ENCODE results near the gene LYRM4.
A peak's percentile ranks its signal among the peaks of the same experiment; 100 is the strongest.

The LYRM4 gene

DNA sequence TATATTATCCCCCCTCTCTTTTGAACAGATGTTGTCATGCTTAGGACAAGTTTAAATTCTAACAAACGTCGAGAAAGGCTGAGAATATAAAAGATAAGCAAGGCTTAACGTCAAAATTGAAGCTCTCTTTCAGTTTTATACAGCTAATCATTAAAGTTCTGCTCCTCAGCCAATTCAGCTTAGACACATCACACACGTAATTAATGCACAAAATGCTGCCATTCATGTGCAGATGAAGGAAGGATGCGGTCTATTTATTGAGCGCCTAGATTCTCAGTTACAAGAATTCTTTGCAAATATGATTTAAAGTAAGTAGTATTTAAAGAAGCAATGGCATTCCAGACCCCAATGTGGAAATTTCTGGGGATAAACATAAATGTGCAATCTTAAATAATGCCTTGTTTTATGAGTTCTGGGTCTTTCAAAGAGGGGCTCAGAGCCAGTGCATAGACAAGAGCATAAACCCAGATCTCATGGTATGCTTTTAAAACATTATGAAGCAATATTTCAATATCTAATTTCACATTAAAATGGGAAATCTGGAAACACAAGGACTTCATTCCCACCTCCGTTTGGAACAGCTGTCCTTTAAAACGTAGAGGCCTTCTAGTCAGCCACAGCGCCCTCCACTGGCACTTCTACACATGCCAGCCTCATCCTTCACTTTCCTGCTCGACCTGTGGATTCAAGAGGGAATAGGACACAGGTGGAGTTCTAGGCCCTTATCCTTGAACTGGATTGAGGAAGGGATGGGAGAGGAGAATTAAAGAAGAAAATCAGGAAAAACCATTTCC lies 85.8 kb downstream of the LYRM4 start:
- peak; percentile 26 for DNase-seq (ENCODE audit: low spot score)

DNA sequence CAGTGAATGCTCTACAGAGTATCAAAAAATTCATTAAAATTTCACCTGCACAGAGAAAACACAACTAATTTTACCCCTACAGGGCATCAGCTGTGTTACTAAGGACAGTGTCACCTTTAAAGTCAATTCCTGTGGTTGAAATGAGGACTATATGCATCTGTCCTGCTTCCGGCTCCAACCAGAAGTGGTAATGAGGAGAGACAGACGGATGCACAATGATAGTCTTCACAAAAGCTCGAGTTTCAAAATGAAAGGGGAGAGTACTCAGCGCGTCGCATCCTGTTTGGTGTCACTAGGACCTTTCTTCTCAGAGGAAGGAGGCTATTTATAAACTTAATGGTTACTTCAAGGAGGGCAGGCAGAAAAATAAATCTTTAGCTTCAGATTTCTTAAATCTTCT lies 86.5 kb downstream of the LYRM4 start:
- DNase-seq (ENCODE audit: low spot score) = no peak

DNA sequence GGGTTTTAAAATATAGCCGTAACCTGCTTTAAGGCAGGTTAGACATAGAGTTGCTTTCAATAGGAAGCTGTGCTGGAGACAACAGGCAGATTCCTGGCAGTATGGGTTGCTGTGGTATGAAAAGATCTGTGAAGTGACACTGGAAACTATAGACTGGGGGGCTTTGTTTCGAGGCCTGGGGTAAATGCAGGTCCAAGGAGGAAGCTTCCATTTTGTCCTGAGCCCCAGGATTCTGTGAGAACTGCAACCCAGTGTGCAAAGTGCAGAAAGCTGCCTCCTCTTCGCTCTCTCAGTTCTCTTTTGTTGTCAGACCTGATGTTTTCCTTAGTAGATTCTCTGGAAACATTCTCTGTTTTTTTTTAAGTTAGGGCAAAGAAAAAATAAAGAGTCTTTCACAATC lies 86.9 kb downstream of the LYRM4 start:
- no peak for DNase-seq (ENCODE audit: low spot score)

DNA sequence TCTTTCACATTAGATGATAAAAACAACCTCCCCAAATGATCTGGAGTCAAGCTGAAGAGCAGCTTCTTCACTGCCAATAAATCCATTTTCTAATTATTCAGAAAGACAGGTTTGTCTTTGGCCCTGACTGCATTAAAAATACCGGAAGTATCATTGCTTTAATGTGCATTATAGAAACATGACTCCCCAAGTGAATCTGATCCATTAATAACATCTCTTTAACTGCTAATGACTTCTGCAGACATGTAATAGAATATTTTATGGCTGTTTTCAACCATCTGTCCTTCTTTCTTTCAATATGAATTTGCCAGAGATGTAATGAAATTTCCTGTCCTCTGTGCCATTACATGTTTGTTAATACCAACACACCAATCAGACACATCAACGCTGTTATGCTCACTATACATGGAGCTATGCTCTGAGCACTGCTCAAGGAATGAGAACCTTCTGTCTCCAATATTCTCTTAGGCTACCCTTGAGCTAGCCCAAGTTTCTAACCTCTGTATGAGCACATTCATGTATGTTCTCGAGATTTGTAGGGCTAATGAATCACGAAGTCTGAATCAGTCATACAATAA lies 87.8 kb downstream of the LYRM4 start:
- DNase-seq (ENCODE audit: low spot score) = no peak

DNA sequence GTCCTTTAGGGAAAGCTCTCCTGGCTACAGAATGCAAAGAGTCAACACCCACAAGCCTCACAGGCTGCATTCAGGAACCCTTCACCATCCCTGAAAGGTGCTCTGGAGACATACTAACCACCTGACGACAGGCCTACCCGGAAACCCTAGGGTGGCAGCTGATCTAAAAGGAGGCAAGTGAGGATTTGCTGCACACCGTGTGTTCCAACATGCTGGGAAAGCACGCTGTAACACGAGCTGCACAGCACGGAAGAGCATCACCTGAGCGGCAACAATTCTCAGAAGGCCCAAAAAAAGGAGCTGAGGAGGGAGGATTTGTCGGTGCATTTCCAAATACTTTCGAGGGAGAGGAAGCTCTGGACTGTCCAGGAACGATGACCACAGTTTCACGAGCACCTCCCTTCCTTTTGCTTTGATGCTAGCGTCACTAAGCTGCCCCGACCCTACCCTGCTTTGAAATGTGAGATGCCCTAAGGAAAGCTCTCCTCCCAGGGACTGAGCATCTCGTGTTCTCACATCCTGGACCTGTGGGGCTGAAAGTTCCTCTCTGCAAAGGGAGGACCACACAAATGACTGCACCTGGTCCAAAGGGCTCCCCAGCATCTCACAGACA lies 88.6 kb downstream of the LYRM4 start:
- no peak for DNase-seq (ENCODE audit: low spot score)

DNA sequence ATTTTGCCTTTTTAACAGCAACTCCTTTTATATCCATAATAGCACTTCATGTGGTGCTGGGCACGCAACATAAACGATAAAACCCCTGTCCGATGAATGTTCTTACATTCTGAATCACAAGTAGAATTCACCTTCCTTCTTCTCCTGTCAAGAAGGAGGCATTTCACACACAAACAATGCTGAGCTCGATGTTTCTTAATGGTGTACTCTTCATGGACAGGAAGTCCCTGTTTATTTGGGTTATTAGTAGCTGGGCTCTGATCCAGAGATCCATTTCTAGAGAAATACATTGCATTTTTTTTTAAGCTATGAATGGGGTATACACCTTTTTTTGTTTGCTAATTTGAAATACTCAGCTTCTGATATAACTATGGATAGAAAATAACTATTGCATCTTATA lies 93.2 kb downstream of the LYRM4 start:
- no peak for DNase-seq (ENCODE audit: low spot score)

DNA sequence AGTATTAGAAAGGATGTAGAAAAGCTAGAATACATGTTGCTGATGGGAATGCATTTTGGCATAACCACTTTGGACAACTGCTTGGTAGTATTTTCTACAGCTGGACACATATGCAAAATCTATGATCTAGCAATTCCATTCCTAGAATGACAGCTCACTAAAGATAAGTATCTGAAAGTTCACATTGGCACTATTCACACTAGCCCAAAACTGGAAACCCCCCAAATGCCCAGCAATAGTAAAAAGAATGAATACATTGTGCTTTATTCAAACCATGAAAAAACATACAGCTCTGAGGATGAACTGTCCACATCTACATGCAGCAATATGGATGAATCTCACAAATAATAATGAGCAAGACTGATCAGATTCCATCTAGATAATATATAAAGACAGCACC lies 96.7 kb downstream of the LYRM4 start:
- DNase-seq (ENCODE audit: low spot score) = no peak

DNA sequence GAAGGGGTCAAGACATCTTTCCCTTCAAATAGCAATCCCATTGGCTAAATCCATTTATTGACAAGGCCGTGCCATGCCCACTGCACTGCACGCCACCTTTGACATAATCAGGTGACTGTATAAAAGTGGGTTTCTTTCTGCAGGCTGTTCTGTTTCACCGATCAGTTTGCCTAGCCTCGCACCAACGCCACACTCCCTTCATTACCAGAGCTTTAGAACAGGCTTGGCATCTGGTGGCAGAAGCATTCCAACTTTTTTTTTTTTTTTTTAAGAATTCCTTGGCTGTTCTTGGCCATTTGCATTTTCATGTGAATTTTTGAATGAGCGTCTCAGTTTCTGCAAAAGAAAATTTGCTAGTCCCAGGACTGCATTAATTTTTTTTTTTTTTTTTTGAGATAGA lies 97.5 kb downstream of the LYRM4 start:
- DNase-seq (ENCODE audit: low spot score) = no peak

DNA sequence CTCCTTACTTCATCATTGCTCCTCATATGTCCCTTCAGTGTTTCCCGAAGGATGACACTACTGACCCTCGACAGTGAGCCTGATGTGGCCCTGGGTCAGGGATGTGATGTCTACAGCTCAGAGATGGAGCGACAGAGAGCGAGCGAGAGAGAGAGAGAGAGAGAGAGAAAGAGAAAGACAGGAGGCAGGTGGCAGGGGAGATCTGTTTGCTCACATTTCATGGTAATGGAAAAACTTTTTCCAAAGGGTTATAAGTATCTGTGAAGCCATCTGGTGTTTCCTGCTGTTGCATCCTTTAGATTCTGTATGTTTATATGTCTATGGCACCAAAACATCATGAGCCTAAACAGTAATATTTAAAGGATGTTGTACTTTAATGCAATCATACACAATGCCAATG lies 98.4 kb downstream of the LYRM4 start:
- no peak for DNase-seq (ENCODE audit: low spot score)

DNA sequence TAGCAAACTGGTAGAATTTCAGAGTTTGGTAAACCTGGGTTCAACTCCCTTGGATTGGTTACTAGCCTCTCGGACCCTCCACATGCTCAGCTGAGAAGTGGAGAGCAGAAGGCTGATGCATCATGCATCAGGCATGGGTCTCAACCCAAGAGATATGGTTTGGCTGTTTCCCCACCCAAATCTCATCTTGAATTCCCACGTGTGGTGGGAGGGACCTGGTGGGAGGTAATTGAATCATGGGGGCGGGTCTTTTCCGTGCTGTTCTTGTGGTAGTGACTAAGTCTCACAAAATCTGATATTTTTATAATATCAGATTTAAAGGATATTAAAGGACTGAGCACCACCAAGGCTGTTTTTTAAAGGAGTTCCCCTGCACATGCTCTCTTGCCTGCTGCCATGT lies 100.5 kb downstream of the LYRM4 start:
- DNase-seq (ENCODE audit: low spot score) = no peak

DNA sequence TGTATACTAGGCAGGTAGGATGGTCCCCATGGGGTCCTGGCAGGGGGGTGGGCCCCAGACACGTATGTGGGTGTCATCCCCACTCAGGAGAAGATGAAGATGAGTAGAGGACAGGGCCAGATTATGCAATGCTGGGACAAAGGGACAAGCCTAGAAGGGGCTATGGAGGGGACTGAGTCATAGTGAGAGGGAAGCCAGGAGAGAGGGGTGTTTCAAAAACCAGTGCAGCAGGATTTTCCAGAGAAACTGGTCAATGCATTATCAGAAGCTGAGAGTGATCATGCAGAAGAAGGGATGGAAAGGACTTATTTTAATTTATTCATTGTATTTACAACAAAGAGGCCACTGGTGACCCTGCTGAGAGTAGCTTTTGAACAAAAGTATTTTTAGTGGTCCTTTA lies 101.6 kb downstream of the LYRM4 start:
- DNase-seq (ENCODE audit: low spot score) = no peak

DNA sequence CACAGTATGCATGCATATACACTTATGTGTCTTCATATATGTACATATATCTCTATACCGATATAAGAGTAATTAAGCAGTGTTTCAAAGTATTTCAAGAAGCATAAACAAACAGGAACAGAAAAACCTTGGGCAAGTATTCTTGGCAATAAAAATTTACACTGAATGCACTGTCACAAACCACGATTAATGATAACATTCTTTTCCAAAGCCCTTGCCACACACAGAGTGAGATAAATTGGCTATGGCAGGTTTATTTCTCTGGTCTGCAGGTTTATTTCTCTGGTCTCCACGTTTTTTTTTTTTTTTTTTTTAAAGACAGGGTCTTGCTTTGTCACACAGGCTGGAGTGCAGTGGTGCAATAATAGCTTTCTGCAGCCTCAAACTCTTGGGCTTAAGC lies 102.6 kb downstream of the LYRM4 start:
- DNase-seq (ENCODE audit: low spot score) = no peak

DNA sequence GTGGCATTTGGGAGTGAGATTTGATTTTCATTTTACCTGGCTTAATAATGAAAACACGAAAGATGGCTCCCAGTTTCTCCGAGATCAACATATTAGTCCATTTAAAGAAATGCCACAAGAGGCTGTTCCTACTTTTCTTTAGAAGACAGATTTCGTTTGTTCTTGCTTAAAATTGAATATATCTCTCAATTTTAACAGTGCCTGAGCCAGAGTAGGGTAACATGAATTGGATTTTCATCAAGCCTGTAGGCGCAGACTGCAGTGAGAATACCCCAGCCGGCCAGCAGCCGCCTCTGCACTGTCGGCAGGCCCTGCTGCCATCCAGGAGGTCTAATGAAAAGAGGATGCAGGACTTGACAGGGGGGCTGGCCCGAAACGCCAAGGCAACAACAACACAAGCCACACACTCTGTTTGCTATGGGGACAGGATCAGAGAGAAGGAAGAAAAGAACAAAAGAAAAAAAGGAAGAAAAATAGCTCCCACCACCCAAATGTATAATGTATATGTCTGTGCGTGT lies 103.1 kb downstream of the LYRM4 start:
- DNase-seq (ENCODE audit: low spot score) = no peak

DNA sequence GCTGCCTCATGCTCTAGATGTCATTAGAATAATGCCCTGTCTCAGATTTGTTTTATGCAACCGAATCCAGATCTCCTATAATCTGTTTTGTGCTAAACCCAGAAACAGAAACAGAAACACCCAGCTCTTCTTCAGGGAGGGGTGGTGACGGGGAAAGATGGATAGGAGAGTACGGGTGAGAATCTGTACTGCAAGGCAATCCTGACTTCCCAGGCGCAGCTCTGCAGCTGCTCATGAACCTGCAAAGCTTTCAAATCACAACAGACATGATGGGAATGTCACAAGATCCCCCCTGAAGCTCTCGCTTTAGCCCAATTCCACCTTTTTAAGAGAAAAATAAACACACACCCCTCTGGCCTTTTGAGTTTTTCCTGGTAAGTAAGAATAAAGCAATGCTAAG lies 104.1 kb downstream of the LYRM4 start:
- no peak for DNase-seq (ENCODE audit: low spot score)

DNA sequence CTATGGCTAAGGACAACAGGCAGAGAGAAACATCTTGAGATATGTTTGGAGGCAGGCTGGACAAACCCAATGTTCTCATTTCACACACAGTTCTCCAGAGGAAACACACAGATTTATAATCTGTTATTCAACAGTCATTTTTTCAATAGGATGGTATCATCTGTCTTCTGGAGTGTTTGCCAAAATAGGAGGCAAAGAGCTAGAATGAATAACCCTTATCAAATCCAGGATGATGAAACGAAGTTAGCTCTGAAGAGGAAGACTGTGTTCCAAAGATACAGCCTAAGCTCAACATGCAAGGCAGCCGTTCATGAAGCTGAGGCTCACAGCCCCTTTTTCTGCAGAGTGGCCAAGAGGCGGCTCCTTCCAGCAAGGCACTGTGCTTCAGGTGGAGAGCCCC lies 104.8 kb downstream of the LYRM4 start:
- no peak for DNase-seq (ENCODE audit: low spot score)

DNA sequence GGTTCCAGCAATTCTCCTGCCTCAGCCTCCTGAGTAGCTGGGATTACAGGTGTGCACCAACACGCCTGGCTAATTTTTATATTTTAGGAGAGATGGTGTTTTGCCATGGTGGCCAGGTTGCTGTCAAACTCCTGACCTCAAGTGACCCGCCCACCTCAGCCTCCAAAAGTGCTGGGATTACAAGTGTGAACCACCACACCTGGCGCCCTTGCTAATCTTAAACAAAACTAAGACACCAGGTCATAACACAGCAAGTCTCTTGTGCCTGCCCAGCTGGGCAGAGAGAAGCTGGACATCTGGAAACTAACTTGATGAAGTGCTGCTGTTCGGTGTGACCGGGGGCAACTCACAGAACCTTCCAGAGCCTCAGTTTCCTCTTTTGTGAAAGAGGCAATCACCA lies 107.6 kb downstream of the LYRM4 start:
- no peak for DNase-seq (ENCODE audit: low spot score)

DNA sequence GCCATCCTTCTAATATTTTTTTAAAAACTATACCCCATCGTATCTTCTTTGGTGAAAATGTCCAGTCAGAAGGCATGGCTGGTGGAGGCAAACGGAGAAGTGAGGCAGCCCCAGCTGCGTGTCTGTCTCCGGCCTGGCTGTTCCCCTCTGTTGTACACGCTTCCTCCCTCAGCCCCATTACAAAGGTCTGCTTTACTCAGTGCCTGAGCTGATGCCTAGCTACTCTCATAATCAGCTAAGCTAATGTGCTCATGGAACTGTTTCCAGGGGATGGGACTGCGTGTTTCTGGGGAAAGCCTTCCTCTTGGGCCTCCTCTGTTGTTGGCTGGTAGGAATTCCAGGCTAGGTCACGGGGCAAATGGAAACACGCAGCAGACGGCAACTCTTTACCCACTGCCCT lies 108.3 kb downstream of the LYRM4 start:
- DNase-seq (ENCODE audit: low spot score) = no peak

DNA sequence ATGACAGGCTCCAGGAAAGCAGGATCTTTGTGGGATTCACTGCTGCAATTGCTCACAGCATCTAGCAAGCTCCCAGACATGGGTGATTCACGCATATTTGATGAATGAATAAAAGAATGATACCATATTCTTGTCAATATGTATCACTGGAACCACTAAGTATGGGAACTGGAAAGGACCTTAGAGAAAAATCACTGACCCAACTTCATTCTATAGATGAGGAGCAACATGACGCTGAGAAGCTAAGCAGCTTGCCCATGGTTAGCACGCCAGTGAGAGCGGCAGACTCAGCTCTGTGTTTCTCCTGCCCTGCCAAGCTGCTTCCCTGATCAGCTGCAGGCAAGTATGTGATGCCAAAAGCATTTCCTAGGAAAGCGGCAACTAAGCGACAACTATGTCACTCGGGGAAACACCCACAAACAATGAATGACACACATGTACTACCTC lies 108.8 kb downstream of the LYRM4 start:
- peak; percentile 67 for DNase-seq (ENCODE audit: low spot score)

DNA sequence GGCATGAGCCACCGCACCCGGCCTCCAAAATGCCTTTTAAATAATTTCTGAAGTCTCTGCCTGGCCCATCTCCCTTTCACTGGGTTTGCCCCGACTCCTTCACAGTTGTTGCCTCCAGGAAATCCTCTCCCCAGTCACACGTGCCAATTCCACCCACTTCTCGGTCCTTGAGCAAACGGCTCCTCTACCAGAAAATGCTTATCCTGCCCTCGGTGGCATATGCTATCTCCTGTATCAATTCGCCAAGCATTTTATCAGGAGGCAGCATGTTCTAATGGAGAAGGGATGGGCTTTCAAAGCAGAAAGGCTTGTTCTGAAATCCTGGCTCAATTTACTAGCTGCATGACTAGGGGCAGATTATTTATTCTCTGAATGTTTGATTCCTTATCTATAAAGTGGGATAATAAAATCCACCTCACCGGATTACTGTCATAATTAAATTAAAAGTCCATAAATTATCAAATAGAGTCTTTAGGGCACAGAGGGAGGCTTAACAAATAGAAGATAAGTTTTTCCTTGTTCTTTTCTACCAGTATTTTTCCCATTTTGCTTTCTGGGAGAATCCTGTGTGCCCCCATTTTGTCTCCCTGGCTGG lies 109.3 kb downstream of the LYRM4 start:
- no peak for DNase-seq (ENCODE audit: low spot score)

DNA sequence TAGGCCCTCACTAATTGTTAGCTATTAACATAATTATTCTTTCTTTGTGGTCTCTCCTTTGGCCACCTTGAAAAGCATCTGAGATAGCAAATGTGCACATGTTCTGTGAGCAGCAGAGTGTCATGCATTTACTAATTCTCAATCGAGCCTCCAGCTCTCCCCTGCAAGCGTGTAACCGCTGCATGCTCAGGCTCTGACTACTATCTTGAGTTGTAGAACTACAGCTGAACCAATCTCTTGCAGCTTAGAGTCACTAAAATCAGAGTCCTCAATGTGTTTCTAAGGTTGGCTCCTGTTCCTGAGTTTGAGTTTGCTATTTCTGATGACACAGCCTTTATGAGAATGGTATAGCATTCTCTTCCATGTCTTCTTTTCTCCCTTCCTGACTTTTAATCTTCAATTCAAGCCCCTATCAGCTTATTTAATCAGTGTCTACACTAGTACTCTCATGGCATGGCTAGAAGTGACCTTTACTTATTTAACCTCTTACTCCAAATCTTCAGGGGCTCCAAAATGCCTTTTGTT lies 110.1 kb downstream of the LYRM4 start:
- DNase-seq (ENCODE audit: low spot score) = no peak

DNA sequence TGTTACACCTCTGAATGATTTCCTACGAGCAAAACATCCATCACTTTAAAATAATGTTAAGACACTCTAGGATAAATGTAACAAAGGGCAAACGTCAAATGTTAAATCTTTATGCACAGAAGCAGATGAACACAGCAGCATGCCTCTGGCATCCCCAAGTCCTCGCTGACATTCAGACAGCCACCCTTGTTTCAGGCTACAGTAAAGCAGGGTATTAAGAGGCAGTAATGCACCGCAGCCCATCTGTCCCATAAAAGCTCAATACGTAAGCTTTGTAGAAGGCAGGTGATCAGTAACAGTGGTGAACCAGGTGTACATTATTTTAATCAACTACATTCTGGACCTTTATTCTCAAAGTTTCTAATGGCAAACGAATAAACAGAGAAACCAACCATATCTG lies 110.9 kb downstream of the LYRM4 start:
- no peak for DNase-seq (ENCODE audit: low spot score)

DNA sequence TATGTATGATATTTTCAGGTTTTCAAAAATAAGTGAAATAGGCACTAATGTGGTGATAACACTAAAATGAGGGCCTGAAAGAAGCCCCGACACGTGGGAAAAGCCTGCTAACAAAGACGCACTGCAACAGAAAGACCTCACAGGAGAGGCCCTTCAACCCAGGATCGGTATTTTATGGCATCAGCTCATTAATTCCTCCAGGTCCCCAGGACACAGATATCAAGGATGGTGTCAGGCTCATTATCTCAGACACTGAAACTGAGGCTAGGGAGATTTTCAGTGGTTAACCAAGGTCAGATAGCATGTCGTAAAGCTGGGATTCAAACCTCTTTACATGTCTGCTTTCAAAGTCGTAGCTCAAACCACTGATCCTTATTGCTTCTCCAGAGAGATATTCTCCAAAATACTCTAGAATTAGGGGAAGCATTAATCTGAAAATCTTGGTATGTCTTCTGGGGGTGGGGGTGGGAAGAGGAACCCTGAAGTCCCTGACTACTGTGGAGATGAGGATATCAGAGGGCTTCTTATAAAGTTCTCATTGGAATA lies 111.5 kb downstream of the LYRM4 start:
- DNase-seq (ENCODE audit: low spot score) = no peak
